GM19239 (cell line): Measurements from ENCODE around the gene ROM1.
"Not testable (repeated sequence)": the region's sequence is repeated elsewhere in the genome, so short reads cannot be mapped to it uniquely, and the experiment has no call there.

Experiments
- DNase-seq: peaks from one replicate; pipeline ENCODE4 v3.0.0; 2011; ENCODE audit warnings: low spot score; ENCODE audit not compliant: insufficient read length
- FAIRE-seq: peaks from 2 replicates; lab custom pipeline; 2011; peaks lifted over from hg19 to GRCh38; lab: Jason Lieb, UNC

The ROM1 gene, protein sequence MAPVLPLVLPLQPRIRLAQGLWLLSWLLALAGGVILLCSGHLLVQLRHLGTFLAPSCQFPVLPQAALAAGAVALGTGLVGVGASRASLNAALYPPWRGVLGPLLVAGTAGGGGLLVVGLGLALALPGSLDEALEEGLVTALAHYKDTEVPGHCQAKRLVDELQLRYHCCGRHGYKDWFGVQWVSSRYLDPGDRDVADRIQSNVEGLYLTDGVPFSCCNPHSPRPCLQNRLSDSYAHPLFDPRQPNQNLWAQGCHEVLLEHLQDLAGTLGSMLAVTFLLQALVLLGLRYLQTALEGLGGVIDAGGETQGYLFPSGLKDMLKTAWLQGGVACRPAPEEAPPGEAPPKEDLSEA

DNA sequence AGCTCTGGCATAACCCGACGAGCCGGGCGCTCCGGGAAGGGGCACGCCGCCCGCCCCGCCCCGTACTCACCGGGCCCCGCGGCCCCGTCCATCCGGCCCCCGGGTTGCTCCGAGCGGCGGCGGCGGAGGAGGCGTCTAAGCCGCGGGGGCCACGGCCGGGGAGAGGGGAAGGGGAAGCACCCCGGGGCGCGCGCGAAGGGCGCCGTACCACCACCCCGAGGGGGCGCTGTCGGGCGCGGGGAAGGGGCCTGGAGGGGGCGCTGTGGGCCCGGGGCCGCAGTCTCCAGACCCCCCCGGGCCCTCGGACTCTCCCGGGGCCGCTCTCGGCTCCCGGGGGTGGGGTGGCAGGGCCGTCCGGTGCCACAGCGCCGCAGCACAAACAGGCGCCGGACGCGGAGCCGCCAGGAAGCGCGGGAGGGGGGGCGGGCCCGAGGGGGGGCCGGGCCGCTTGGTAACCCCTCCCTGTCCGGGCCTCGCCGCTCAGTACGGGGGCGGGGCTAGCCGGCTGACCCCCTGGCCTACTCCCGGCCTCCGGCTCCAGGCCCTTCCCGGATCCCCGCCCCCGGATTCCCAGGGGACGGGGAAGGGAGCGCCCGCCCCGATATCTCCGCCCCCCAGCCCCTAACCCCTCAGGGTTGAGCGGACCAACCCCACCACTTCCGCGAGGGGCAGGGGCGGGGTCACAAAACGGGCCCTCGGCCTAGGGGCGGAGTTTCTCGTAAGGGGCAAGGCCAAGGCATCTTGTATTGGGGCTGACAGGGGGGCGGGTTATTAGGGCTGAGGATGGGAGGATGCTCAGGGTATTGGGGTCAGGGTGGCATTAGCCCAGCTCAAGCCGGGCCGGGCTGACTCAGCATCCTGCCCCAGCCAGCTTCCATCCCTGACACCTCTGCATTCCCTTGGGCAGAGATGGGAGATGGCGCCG lies at the start of gene ROM1, which contains the start of gene EML3:
Gene ROM1 (plus strand): TSS at position 892 of the 925 bp plus-strand sequence. CDS start 25 bp downstream, at position 917.
Gene EML3 (minus strand): TSS at position 410 of the 925 bp plus-strand sequence. CDS start 318 bp downstream, at position 92.
- FAIRE-seq (peak; percentile 97), DNase-seq (peak; percentile 92)

DNA sequence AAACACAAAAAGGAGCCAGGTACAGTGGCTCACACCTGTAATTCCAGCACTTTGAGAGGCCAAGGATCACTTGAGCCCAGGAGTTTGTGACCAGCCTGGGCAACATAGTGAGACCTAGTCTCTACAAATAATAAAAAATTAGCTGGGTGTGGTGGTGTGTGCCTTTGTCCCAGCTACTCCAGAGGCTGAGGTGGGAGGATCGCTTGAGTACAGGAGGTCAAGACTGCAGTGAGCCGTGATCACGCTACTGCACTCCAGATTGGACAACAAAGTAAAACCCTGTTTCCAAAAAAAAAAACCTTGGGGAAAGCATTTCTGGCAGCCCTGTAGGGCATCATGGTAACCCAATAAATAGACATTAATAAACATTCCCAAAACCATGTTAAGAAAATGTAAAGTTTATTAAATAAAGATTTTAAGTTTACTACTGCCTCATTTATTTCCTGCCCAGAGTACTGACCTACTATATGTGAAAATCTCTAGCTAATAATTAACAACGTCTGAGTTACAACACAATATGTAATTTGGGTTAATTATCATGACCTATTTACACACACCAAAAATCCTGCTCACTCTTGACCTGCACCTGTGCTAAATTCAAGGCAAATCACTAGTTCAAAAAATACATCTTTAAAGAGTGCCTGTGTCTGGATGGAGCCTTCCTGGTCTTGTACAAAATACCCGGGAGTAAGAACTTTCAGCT lies 47.8 kb upstream of the ROM1 start:
- DNase-seq (no peak), FAIRE-seq (no peak)

DNA sequence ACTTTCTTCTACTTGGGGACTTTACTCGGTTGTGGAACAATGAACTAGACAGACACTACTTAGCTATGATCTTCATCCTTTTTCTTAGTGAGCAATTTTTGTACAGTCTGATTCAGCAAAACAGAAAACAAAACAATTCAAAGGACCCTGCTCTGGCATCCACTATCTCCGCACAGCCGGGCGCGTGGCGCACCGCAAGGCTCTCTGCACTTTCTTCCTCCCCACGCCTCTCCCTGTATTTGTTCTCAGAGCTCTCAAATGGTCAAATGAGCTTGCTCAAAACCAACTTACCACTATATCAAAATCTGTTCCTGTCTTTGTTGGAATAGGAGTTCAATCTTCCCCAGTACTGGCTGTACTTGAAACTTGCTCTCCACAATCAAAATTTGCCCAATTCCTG lies 46.8 kb upstream of the ROM1 start:
- DNase-seq (no peak), FAIRE-seq (no peak)

DNA sequence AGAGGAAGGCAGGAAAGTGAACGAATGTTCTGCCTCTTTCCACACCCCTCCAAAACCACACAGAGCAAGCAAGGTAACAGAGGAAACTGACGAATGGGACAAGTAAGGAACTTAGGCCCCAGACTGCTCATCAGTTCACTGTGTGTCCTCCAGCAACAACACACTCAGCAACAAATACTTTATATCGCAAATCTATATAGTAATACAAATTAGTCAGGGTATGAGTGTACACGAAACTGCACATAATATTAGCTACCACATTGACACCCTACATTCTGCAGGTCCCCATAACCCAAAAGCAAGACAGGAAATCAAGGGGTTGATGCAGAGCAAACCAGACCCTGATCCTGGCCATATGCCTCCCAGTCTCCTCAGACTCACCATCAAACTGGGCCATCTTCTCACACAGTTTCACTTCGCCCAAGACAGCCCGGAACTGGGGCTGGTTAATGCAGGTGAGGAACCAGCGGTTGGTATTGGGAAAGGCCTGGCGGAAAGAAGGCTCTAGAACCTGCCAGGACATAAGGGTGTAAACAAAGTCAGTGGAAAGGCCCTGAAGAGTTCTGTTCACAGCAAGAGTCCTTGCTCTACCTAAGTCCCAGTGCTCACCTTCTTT lies 45.9 kb upstream of the ROM1 start:
- DNase-seq = no peak
- no peak for FAIRE-seq

DNA sequence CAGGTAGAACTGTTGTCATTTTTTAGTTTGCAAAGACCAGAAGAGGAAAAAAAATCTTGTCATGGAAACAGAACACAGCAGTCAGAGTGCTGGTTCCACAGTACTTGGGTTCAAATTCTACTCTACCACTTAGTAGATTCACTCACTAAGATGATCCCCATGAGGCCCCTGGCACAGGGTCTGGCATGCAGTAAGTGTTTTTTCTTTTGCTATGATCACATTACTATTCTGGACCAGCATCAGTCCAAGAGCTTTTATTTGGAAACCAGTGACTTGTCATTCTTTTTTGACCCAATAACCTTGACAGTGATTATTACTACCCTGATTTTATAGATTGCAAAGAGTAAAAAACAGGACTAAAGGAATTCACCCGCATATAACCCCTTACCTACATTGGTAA lies 43.4 kb upstream of the ROM1 start:
- DNase-seq (no peak), FAIRE-seq (no peak)

DNA sequence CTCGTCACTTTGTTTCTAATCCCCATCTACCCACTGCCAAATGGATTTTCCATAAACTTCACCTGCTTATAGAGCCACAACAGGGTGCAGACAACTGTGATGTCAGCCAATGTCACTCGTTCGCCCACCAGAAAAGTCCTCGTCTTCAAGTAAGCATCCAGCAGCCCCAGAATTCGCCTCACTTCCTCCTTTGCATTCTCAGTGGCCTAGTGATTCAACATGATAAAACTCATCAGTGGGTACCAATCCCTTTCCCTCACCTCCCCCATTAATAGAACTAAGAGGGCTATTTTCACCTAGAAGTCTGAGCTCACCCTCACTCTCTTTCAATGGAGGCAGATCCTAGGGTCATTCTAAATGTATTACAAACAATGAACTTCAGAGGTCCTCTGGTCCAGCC lies 42.2 kb upstream of the ROM1 start:
- not testable (repeated sequence) for DNase-seq, FAIRE-seq

DNA sequence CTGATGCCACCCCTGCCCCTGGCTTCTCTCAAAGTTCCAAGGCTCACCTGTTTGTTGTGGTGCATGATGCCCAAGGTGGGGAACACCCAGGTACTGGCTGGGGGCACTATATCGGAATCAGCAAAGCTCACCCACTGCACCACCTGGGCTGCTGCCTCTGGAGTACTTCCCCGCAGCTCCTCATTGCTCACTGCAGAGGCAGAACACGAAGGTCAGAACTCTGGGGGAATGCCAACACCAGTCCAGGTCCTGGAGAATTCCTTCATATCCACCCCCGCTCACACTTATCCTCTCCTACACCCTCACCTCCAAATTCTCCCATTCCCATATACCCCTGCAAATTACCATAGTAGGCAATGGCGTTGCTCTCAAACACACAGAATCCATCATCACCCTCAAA lies 41.6 kb upstream of the ROM1 start:
- not testable (repeated sequence) for DNase-seq, FAIRE-seq

DNA sequence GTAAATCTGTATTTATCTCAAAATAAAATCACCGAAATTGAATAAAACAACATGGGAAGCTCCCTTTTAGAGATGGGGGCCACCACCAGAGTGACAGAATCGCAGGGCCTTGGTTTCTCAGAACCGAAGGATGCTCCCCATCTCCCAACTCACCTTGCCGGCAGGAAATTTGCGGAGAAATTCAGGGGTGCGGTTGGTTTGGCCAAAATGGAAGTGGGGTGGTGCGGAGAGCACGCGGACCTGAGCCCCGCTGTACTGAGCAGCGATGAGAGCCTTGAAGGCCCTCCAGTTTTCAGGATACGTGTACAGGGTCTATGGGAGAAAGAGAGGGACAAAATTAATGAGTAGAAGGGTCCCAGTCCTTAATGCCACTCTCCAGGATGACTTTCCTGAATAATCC lies 40.6 kb upstream of the ROM1 start:
- DNase-seq = no peak
- no peak for FAIRE-seq

DNA sequence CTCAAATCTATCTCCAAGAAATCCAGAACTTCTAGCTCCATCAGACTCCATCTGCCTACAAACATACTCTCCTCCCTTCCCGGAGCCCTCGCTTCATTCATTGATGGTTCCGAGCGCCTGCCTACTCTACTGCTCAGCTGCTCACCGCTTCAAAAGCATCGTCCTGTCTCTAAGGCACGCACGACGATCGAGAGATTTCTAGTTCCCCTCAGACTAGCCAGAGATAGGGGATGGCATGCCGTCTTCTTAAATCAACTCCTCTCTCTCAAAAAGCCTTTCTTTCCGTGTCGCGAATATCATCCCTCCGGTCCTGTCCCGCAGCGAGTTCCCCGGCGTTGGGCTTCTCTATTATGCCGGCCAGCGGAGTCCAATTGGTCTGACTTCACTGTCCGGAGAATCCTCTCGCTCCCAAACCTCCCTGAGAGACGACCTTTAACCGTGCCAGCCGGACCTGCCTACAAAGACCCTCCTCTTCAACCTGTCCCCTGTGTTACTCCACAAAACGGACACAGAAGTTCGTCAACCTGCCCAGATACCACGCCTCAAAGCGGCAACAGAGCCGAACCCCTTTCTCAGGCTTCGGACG lies 40.0 kb upstream of the ROM1 start:
- FAIRE-seq = no peak
- DNase-seq = no peak

DNA sequence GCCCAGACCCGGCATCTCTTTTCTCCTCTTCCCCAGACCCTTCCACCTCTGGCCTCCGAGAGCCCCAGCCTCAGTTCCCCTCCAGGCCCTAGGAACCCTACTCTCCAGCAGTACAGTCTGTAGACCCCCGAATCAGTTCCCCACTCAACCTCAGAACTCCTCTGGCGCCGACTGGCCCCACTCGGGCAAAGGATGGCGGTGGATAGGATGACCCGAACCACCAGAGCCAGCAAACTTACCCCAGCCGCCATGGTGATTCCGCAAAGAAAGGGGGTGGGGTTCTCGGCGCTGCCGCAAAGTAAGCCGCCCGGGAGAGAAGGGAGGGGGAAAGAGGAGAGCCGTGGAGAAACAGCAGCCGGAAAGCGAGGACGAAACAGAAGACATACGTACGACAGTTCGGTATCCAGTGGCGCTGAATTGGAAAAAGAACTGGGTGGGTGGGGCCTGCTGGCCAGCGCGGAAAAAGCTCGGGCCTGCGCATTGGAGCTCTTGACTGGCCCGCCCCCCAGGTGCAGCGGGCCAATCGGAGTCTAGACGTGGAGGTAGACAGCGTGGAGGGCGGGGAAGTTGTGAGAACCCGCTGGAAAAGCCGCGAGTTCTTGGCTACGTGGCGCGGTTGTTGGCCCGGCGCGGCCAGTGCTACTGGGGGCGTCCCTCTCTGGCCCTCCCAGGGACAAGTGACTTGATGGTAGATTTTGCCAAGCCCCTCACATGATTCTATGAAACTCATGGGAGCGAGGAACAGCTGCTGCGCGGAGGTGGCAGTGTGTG lies 39.3 kb upstream of the ROM1 start, which contains the start of gene EEF1G:
Gene EEF1G (minus strand): TSS at position 300 of the 771 bp plus-strand sequence. CDS start 49 bp downstream, at position 251.
- peak; percentile 94 for DNase-seq
- peak; percentile 96 for FAIRE-seq

DNA sequence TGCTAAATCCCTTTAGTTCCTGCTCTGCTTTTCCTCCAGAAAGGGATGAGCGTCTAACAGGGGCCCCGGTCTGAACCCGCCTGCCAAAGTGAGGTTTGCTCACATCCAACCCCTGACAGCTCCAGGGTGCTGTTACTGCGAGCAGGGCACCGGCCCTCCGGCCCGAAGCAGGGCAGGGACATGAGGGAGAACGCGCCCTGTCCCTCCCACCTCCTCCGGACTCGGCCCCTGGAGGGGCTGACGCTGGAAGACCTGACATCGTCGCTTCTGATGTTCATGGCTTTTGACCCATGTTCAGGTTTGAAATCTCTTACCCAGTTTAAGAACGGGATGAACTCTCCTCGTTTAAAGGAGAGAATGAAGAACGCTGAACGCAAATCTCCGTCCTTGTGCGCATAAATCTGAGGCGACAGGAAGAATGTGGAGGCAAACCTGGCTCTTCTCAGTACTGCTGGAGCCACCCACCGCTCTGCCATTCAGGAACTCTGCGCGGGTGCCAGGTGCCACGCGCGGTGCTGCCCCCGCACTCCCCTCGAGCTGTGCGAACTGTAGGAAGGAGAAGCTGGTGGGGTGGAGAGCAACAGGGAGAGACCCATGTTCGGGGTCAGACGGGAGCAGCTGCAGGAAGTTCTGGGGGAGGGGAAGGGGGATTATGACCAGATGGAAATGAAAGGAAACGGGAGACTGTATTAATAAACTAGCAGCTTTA lies 38.5 kb upstream of the ROM1 start:
- peak; percentile 4 for FAIRE-seq
- peak; percentile 24 for DNase-seq

DNA sequence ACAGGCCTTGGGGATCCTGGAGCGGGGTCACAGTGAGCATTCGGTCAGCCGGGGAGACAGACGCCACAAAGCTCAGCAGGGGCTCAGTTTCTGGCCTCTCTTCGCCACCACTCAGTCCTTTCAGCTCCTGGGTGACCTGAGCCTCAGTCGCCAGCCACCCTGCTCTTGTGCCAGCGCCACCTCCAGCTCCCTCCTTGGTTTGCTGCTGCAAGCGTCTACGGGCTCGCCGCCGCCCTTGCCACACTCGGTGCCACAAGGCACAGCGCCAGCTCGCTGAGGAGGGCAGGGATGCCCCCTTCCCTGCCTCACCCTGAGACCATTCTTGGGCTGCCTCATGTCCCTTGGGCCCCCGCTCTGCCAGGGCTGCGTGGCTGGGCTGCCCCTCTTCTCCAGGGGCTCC lies 37.9 kb upstream of the ROM1 start:
- DNase-seq (no peak), FAIRE-seq (no peak)

DNA sequence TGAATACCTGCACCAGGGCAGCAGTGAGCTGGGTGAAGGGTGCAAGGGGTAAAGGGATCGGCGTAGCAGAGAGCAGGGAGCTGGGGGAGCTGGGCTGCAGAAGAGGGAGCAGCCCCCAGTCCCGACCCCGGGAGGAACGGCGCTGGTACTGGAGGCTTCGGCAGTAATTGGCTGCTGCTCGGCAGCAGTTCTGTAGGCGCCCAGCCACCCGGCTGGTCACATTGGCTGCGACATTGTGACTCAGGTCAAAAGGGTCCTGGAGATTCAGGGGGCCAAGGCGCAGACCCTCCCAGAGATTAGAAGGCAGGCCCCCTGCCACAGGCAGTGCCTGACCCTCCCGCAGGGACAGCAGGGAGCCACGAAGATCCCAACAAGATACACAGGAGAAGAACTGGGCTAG lies 37.2 kb upstream of the ROM1 start:
- no peak for DNase-seq
- no peak for FAIRE-seq

DNA sequence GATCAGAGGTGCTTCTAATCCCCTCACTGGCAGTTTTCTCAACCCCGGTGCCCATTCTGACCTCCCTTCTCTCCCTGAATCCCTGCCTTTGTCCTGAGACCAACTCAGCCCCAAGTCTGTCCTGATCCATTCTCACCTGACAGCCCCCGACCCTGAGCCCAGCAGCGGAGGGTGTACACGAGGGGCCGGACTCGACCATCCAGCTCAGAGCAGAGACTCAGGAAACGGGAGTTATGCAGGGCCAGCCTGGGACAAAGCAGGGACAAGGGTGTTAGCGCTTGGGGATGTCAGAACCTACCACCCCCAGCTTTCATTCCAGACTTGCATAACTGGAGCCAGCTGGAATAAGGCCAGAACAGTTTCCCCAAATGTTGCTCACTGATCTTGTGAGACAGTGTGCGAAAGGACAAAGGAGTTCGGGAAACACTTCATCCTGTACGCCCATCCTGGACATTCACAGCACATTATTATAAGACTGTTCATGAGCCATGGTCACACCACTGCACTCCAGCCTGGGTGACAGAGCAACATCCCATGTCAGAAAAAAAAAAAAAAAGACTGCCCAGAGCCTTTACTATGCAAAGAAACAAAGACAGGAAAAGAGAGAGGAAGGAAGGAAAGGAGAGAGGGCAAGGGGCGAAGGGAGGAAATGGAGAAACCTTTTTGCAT lies 35.9 kb upstream of the ROM1 start:
- FAIRE-seq = no peak
- DNase-seq = no peak

DNA sequence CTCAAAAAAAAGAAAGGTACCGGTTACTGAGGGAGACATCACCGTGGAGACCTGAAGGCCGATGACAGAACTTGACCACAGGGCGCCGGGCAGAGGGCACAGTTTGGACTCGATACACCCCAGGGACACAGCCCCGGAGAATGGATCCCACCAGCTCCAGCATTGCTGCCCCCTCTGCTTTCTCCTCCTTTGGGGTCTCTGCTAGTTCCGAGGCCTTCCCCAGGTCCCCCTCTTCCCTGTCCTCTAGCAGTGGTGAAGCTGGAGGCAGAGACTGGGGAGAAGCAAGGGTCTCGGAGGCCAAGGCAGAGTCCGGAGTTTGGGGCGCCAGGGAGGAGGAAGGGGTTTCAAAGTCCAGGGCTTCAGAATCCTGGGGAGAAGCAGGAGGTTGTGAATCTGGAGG lies 34.5 kb upstream of the ROM1 start:
- DNase-seq = no peak
- no peak for FAIRE-seq

DNA sequence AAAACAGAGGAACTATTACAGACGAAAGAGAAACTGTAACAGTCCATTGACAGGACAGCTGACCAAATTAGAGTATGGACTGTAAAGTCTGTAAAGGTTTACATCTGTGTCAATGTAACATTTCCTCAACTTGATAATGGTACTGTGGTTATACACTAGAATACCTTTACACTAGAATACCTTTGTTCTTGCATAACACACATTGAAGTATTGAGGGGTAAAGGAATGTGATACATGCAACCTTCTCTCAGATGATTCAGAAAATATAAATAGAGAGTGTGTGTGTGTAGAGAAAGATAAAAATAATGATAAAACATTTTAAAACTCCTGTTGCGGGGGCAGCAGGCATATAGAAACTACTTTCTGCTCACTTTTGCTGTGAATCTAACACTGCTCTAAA lies 33.8 kb upstream of the ROM1 start:
- no peak for FAIRE-seq
- DNase-seq = no peak

DNA sequence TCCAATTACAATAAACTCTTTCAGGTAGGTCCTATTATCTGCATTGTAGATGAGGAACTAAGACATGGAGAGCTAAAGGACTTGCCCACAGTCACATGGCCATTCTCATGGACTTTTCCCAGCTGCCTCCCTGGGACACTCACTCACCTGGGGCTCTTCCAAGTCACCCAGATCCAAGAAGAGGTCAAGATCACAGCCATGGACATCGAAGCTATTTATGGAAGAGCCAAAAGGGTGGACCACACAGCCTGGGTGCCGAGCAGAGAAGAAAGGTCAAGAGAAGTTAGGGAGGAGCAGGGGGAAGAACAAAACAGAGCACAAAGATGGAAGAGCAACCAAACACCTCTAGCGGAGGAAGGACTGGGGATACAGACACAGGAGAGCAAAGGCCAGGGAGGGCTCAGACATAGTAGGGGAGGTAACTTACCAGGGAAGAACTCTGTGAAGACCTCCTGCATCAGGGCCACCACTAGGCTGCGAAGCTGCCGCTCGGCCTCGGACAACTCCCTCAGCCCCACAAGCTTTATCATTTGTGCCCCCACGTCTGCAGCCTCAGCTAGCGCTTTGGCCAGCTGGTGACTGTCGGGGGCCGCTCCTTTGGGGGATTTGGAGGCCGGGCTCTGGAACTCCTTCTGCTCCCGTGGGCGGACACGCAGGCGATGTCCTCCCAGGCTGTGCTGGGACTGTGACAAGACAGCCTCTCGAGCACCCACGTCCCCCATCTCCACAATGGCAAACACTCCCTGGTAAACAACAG lies 31.9 kb upstream of the ROM1 start:
- FAIRE-seq = no peak
- DNase-seq = no peak
